Sigmoid colon (tissue), 4 donors: Measurements from ENCODE around the gene EXOC6B.

Experiments used
- CTCF ChIP-seq, 4 experiments: fragments of 450-650 bp in 3 of 4; fragments of 200-600 bp in 1 of 4; IDR thresholded peaks; one replicate each; pipeline ENCODE4 v1.5.1; 2016 to 2019; ENCODE audit warnings: antibody characterized with exemption in 4 of 4, mild to moderate bottlenecking in 3 of 4, moderate library complexity in 2 of 4
- EP300 ChIP-seq, 4 donors: sonication (generic); formaldehyde crosslinking; IDR thresholded peaks; one replicate each; pipeline ENCODE4 v1.6.1; 2017; ENCODE audit warnings: antibody characterized with exemption in 4 of 4

GRCh38 chr2:72822794-72823193, 3.0 kb downstream of the EXOC6B start:
- no peak for TF ChIP-seq CTCF (IDR thresholded peaks at IDR 0.05)
- TF ChIP-seq EP300 (IDR thresholded peaks at IDR 0.05) = no peak
